ENCODE results near the gene SPON1. TPM values are rescaled to one million over a fixed set of nuclear protein-coding genes. Genes with fewer than 3 reads are reported as not detected.
"Not testable (repeated sequence)": the region's sequence is repeated elsewhere in the genome, so short reads cannot be mapped to it uniquely, and the experiment has no call there.

SPON1 gene
- polyA plus RNA-seq, 4 donors: 11.4 to 99.8 (median 22.2) TPM

GRCh38 chr11:13974631-13975030 is 12.1 kb downstream of the SPON1 start:
- FAIRE-seq (no peak), DNase-seq (no peak)
- Histone ChIP-seq H3K36me3 (ENCODE audit: control insufficient read depth in 3 of 3, insufficient read depth in 2 of 3, low read depth in 1 of 3, low read length in 3 of 3) (no peaks in the 10 kb centered on the region), H3K27ac (ENCODE audit: low read depth in 1 of 3, low read length in 2 of 3) (no peak overlapping the region), H3K4me1 (ENCODE audit: control insufficient read depth in 3 of 3, insufficient read depth in 2 of 3, low read depth in 1 of 3, low read length in 2 of 3) (peaks cover 4 to 15% (median 6%) of the 10 kb centered on the region in 3 donors), H3K27me3 (ENCODE audit: control insufficient read depth in 3 of 3, insufficient read depth in 3 of 3, low read length in 3 of 3) (no peaks in the 10 kb centered on the region), H3K9me3 (ENCODE audit: control insufficient read depth in 2 of 2, insufficient read depth in 1 of 2, low read depth in 1 of 2, low read length in 1 of 2) (no peaks in the 10 kb centered on the region), H3K4me3 (ENCODE audit: low read depth in 1 of 3, low read length in 3 of 3) (no peak overlapping the region)
- 67 to 75% (median 71%) methylated on average over 1 of the region's 1 CpG for WGBS, 3 donors

- Histone ChIP-seq H3K4me1 (ENCODE audit: control insufficient read depth in 3 of 3, insufficient read depth in 2 of 3, low read depth in 1 of 3, low read length in 2 of 3) (peaks cover 2 to 11% (median 4%) of the 10 kb centered on the region in 3 donors), H3K27me3 (ENCODE audit: control insufficient read depth in 3 of 3, insufficient read depth in 3 of 3, low read length in 3 of 3) (no peaks in the 10 kb centered on the region), H3K9me3 (ENCODE audit: control insufficient read depth in 2 of 2, insufficient read depth in 1 of 2, low read depth in 1 of 2, low read length in 1 of 2) (no peaks in the 10 kb centered on the region), H3K4me3 (ENCODE audit: low read depth in 1 of 3, low read length in 3 of 3) (no peak overlapping the region), H3K36me3 (ENCODE audit: control insufficient read depth in 3 of 3, insufficient read depth in 2 of 3, low read depth in 1 of 3, low read length in 3 of 3) (peaks cover 0 to 5% (median 3%) of the 10 kb centered on the region in 3 donors), H3K27ac (ENCODE audit: low read depth in 1 of 3, low read length in 2 of 3) (peak overlapping the region in 1 of 3 donors; percentile 43)
- 47 to 50% (median 49%) methylated on average over 12 of the region's 12 CpGs for WGBS, 3 donors
- DNase-seq (no peak), FAIRE-seq (no peak)
Measured at GRCh38 chr11:13983081-13983751, 20.7 kb downstream of the SPON1 start.

GRCh38 chr11:13984616-13985450 is 22.3 kb downstream of the SPON1 start:
- H3K27ac ChIP-seq (ENCODE audit: low read depth in 1 of 3, low read length in 2 of 3): peak overlapping the region in 1 of 3 donors; percentile 47

GRCh38 chr11:13986695-13987094 is 24.2 kb downstream of the SPON1 start:
- FAIRE-seq; H3K4me1 ChIP-seq (ENCODE audit: control insufficient read depth in 3 of 3, insufficient read depth in 2 of 3, low read depth in 1 of 3, low read length in 2 of 3): not testable (repeated sequence)

More at GRCh38 chr11:13984616-13985450, 22.3 kb downstream of the SPON1 start:
- H3K4me3 ChIP-seq (ENCODE audit: low read depth in 1 of 3, low read length in 3 of 3): no peak overlapping the region
- WGBS, 3 donors: 75 to 81% (median 75%) methylated on average over 4 of the region's 4 CpGs
- H3K9me3 ChIP-seq (ENCODE audit: control insufficient read depth in 2 of 2, insufficient read depth in 1 of 2, low read depth in 1 of 2, low read length in 1 of 2): no peaks in the 10 kb centered on the region
- peaks cover 0 to 5% (median 3%) of the 10 kb centered on the region in 3 donors for H3K36me3 ChIP-seq (ENCODE audit: control insufficient read depth in 3 of 3, insufficient read depth in 2 of 3, low read depth in 1 of 3, low read length in 3 of 3)
- H3K4me1 ChIP-seq (ENCODE audit: control insufficient read depth in 3 of 3, insufficient read depth in 2 of 3, low read depth in 1 of 3, low read length in 2 of 3): peaks cover 0 to 3% (median 0%) of the 10 kb centered on the region in 3 donors
- DNase-seq: no peak
- no peaks in the 10 kb centered on the region for H3K27me3 ChIP-seq (ENCODE audit: control insufficient read depth in 3 of 3, insufficient read depth in 3 of 3, low read length in 3 of 3)
- FAIRE-seq: no peak

GRCh38 chr11:13992158-13992856 is 29.8 kb downstream of the SPON1 start:
- not testable (repeated sequence) for H3K36me3 ChIP-seq (ENCODE audit: control insufficient read depth in 3 of 3, insufficient read depth in 2 of 3, low read depth in 1 of 3, low read length in 3 of 3); FAIRE-seq; H3K27me3 ChIP-seq (ENCODE audit: control insufficient read depth in 3 of 3, insufficient read depth in 3 of 3, low read length in 3 of 3); H3K9me3 ChIP-seq (ENCODE audit: control insufficient read depth in 2 of 2, insufficient read depth in 1 of 2, low read depth in 1 of 2, low read length in 1 of 2)
- DNase-seq: peak; percentile 85 to 89
- H3K27ac ChIP-seq (ENCODE audit: low read depth in 1 of 3, low read length in 2 of 3): peak overlapping the region in 2 of 3 donors; percentile 83
- whole genome bisulfite sequencing, 3 donors: 35 to 65% (median 55%) methylated on average over 15 of the region's 15 CpGs
- H3K4me3 ChIP-seq (ENCODE audit: low read depth in 1 of 3, low read length in 3 of 3): peak overlapping the region in 1 of 3 donors; percentile 27
- peaks cover 2 to 30% (median 9%) of the 10 kb centered on the region in 3 donors for H3K4me1 ChIP-seq (ENCODE audit: control insufficient read depth in 3 of 3, insufficient read depth in 2 of 3, low read depth in 1 of 3, low read length in 2 of 3)

More at GRCh38 chr11:13986695-13987094, 24.2 kb downstream of the SPON1 start:
- H3K27me3 ChIP-seq (ENCODE audit: control insufficient read depth in 3 of 3, insufficient read depth in 3 of 3, low read length in 3 of 3); H3K36me3 ChIP-seq (ENCODE audit: control insufficient read depth in 3 of 3, insufficient read depth in 2 of 3, low read depth in 1 of 3, low read length in 3 of 3); H3K9me3 ChIP-seq (ENCODE audit: control insufficient read depth in 2 of 2, insufficient read depth in 1 of 2, low read depth in 1 of 2, low read length in 1 of 2); H3K27ac ChIP-seq (ENCODE audit: low read depth in 1 of 3, low read length in 2 of 3); DNase-seq; H3K4me3 ChIP-seq (ENCODE audit: low read depth in 1 of 3, low read length in 3 of 3): not testable (repeated sequence)
- 92 to 99% (median 97%) methylated on average over 5 of the region's 5 CpGs for WGBS, 3 donors

GRCh38 chr11:13993096-13993765 is 30.7 kb downstream of the SPON1 start:
- WGBS, 3 donors: 29 to 69% (median 44%) methylated on average over 7 of the region's 7 CpGs
- peak; percentile 72 to 87 for DNase-seq
- FAIRE-seq: no peak
- Histone ChIP-seq H3K4me1 (ENCODE audit: control insufficient read depth in 3 of 3, insufficient read depth in 2 of 3, low read depth in 1 of 3, low read length in 2 of 3) (peaks cover 2 to 30% (median 9%) of the 10 kb centered on the region in 3 donors), H3K27ac (ENCODE audit: low read depth in 1 of 3, low read length in 2 of 3) (peak overlapping the region in 2 of 3 donors; percentile 83), H3K9me3 (ENCODE audit: control insufficient read depth in 2 of 2, insufficient read depth in 1 of 2, low read depth in 1 of 2, low read length in 1 of 2) (no peaks in the 10 kb centered on the region), H3K36me3 (ENCODE audit: control insufficient read depth in 3 of 3, insufficient read depth in 2 of 3, low read depth in 1 of 3, low read length in 3 of 3) (no peaks in the 10 kb centered on the region), H3K4me3 (ENCODE audit: low read depth in 1 of 3, low read length in 3 of 3) (peak overlapping the region in 2 of 3 donors; percentile 1 to 3), H3K27me3 (ENCODE audit: control insufficient read depth in 3 of 3, insufficient read depth in 3 of 3, low read length in 3 of 3) (no peaks in the 10 kb centered on the region)

- Histone ChIP-seq H3K4me3 (ENCODE audit: low read depth in 1 of 3, low read length in 3 of 3) (no peak overlapping the region), H3K27me3 (ENCODE audit: control insufficient read depth in 3 of 3, insufficient read depth in 3 of 3, low read length in 3 of 3) (no peaks in the 10 kb centered on the region), H3K9me3 (ENCODE audit: control insufficient read depth in 2 of 2, insufficient read depth in 1 of 2, low read depth in 1 of 2, low read length in 1 of 2) (peaks cover 0 to 15% of the 10 kb centered on the region in 2 donors), H3K27ac (ENCODE audit: low read depth in 1 of 3, low read length in 2 of 3) (no peak overlapping the region), H3K4me1 (ENCODE audit: control insufficient read depth in 3 of 3, insufficient read depth in 2 of 3, low read depth in 1 of 3, low read length in 2 of 3) (peaks cover 2 to 16% (median 6%) of the 10 kb centered on the region in 3 donors), H3K36me3 (ENCODE audit: control insufficient read depth in 3 of 3, insufficient read depth in 2 of 3, low read depth in 1 of 3, low read length in 3 of 3) (peaks cover 3 to 4% (median 4%) of the 10 kb centered on the region in 3 donors)
- DNase-seq (no peak), FAIRE-seq (no peak)
- WGBS, 3 donors: 92 to 95% (median 93%) methylated on average over 4 of the region's 4 CpGs
Measured at GRCh38 chr11:13997881-13998280, 35.4 kb downstream of the SPON1 start.

Data from small intestine (tissue), 7 donors.